Astrocyte (in vitro differentiated cells and primary cell): ENCODE results near the gene DSCAM. TPM values are rescaled to one million over a fixed set of nuclear protein-coding genes. Genes with fewer than 3 reads are reported as not detected.

ENCODE experiments used
- DNase-seq: peaks from one replicate; pipeline ENCODE4 v3.0.0-alpha.2; 2010; ENCODE audit warnings: low read depth
- FAIRE-seq: peaks from 2 replicates; lab custom pipeline; 2011; peaks lifted over from hg19 to GRCh38; lab: Jason Lieb, UNC
- H2AFZ ChIP-seq: 2 replicates; pipeline ENCODE4 v1.6.0; 2012; ENCODE audit warnings: low read depth, low read length, inconsistent platforms
- H3K27ac ChIP-seq: 2 replicates; pipeline ENCODE4 v1.5.1; 2011; ENCODE audit warnings: low read depth, low read length, inconsistent platforms
- H3K27me3 ChIP-seq: 2 replicates; pipeline ENCODE4 v1.6.0; 2011; ENCODE audit warnings: low read length, inconsistent platforms; ENCODE audit not compliant: insufficient read depth
- H3K36me3 ChIP-seq: 2 replicates; pipeline ENCODE4 v1.5.1; 2011; ENCODE audit warnings: low read length, inconsistent platforms; ENCODE audit not compliant: insufficient read depth
- H3K4me1 ChIP-seq: 2 replicates; pipeline ENCODE4 v1.5.1; 2011; ENCODE audit warnings: low read length, inconsistent platforms; ENCODE audit not compliant: insufficient read depth
- H3K4me2 ChIP-seq: 2 replicates; pipeline ENCODE4 v1.6.0; 2012; ENCODE audit warnings: low read length, inconsistent platforms
- H3K4me3 ChIP-seq: 2 replicates; pipeline ENCODE4 v1.5.1; 2011; ENCODE audit warnings: low read depth, mild to moderate bottlenecking, low read length, inconsistent platforms; ENCODE audit not compliant: insufficient read depth
- H3K79me2 ChIP-seq: 2 replicates; pipeline ENCODE4 v1.6.0; 2012; ENCODE audit warnings: mild to moderate bottlenecking, low read length, inconsistent platforms; ENCODE audit not compliant: insufficient read depth
- H3K9ac ChIP-seq: 2 replicates; pipeline ENCODE4 v1.6.0; 2012; ENCODE audit warnings: mild to moderate bottlenecking, low read length, inconsistent platforms
- H3K9me3 ChIP-seq: 2 replicates; pipeline ENCODE4 v1.5.1; 2012; ENCODE audit warnings: low read depth, mild to moderate bottlenecking, low read length, inconsistent platforms; ENCODE audit not compliant: insufficient read depth
- H4K20me1 ChIP-seq: 2 replicates; pipeline ENCODE4 v1.6.0; 2012; ENCODE audit warnings: low read length, inconsistent platforms; ENCODE audit not compliant: insufficient read depth
- H3K27ac Mint-ChIP-seq: one replicate; pipeline ENCODE4 v1.8.0; 2021; ENCODE audit warnings: mild to moderate bottlenecking, mixed read lengths; ENCODE audit not compliant: unreplicated experiment
- H3K27me3 Mint-ChIP-seq: one replicate; pipeline ENCODE4 v1.8.0; 2021; ENCODE audit warnings: low read depth, mixed read lengths; ENCODE audit not compliant: unreplicated experiment
- H3K36me3 Mint-ChIP-seq: one replicate; pipeline ENCODE4 v1.8.0; 2021; ENCODE audit warnings: low read depth, mixed read lengths; ENCODE audit not compliant: unreplicated experiment
- H3K4me1 Mint-ChIP-seq: one replicate; pipeline ENCODE4 v1.8.0; 2021; ENCODE audit warnings: low read depth, mixed read lengths; ENCODE audit not compliant: unreplicated experiment
- H3K4me3 Mint-ChIP-seq: one replicate; pipeline ENCODE4 v1.8.0; 2021; ENCODE audit warnings: mild to moderate bottlenecking, moderate library complexity, mixed read lengths; ENCODE audit not compliant: unreplicated experiment
- H3K9me3 Mint-ChIP-seq: one replicate; pipeline ENCODE4 v1.8.0; 2021; ENCODE audit warnings: mild to moderate bottlenecking, mixed read lengths; ENCODE audit not compliant: unreplicated experiment
- CTCF ChIP-seq: IDR thresholded peaks from 2 replicates; pipeline ENCODE4 v1.5.1; 2011; ENCODE audit warnings: low read depth, mild to moderate bottlenecking, inconsistent platforms, low read length, moderate library complexity; ENCODE audit not compliant: insufficient read depth
- EZH2 ChIP-seq: IDR thresholded peaks from 2 replicates; pipeline ENCODE4 v1.6.1; 2012; ENCODE audit warnings: mild to moderate bottlenecking, low read length, inconsistent platforms; ENCODE audit not compliant: insufficient read depth
- total RNA-seq: library from RNA; stranded (reverse); gene quantifications from 2 replicates; pipeline ENCODE4 v1.2.1, GENCODE V29; 2021

DSCAM gene
- total RNA-seq, 1 donor from 2014 or later, result 0.18 TPM

DNA sequence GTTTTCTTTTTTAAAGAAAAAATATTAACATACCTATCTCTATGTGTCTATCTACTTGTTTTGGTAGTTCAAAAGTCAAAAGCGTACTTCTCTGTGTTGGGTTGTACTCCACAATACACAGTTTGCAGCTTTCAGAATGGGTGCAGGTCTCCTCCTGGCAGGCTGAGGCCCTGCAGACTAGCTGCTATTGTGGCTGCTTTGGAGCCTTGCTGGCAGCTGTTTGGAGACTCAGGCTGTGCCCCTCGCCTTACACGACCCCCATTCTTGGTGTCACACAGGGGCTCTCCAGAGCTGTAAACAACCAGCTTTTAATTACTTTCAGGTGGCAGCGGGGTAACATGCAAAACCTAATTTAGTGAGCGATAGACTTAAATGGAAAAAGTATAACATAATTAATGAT lies 160.4 kb downstream of the DSCAM start:
- no peaks in the 10 kb centered on the region for H3K4me1 Mint-ChIP-seq
- peaks cover 3% of the 10 kb centered on the region for H3K4me1 ChIP-seq
- no peaks in the 10 kb centered on the region for H3K9me3 ChIP-seq
- H3K27me3 Mint-ChIP-seq, result no peaks in the 10 kb centered on the region
- no peaks in the 10 kb centered on the region for H3K27me3 ChIP-seq
- no peak overlapping the region for H3K4me3 Mint-ChIP-seq
- H3K36me3 ChIP-seq, result no peaks in the 10 kb centered on the region
- H3K4me3 ChIP-seq, result no peak overlapping the region
- H2AFZ ChIP-seq, result no peak overlapping the region
- H3K27ac ChIP-seq, result no peak overlapping the region
- no peaks in the 10 kb centered on the region for H3K79me2 ChIP-seq
- peaks cover 6% of the 10 kb centered on the region for H3K9me3 Mint-ChIP-seq
- H3K4me2 ChIP-seq, result no peak overlapping the region
- TF ChIP-seq CTCF (no peak), EZH2 (no peak)
- no peak for DNase-seq
- H3K9ac ChIP-seq, result no peak overlapping the region
- no peaks in the 10 kb centered on the region for H4K20me1 ChIP-seq
- FAIRE-seq, result no peak
- H3K27ac Mint-ChIP-seq, result no peak overlapping the region
- no peaks in the 10 kb centered on the region for H3K36me3 Mint-ChIP-seq

GRCh38 chr21:40685141-40685540 lies 161.8 kb downstream of the DSCAM start:
- Histone ChIP-seq H3K27me3 (no peaks in the 10 kb centered on the region), H3K4me1 (peaks cover 3% of the 10 kb centered on the region), H3K9me3 (no peaks in the 10 kb centered on the region), H2AFZ (no peak overlapping the region), H3K27ac (no peak overlapping the region), H3K9ac (no peak overlapping the region), H4K20me1 (no peaks in the 10 kb centered on the region), H3K4me3 (no peak overlapping the region), H3K79me2 (no peaks in the 10 kb centered on the region), H3K36me3 (no peaks in the 10 kb centered on the region), H3K4me2 (no peak overlapping the region)
- no peaks in the 10 kb centered on the region for H3K36me3 Mint-ChIP-seq
- H3K4me3 Mint-ChIP-seq, result no peak overlapping the region
- H3K27me3 Mint-ChIP-seq, result no peaks in the 10 kb centered on the region
- FAIRE-seq, result no peak
- no peak for TF ChIP-seq EZH2
- no peak for TF ChIP-seq CTCF
- H3K4me1 Mint-ChIP-seq, result no peaks in the 10 kb centered on the region
- no peak overlapping the region for H3K27ac Mint-ChIP-seq
- no peak for DNase-seq
- peaks cover 3% of the 10 kb centered on the region for H3K9me3 Mint-ChIP-seq

- Mint-ChIP-seq H3K27me3 (no peaks in the 10 kb centered on the region), H3K4me3 (no peak overlapping the region), H3K9me3 (peaks cover 3% of the 10 kb centered on the region), H3K4me1 (no peaks in the 10 kb centered on the region), H3K36me3 (no peaks in the 10 kb centered on the region), H3K27ac (no peak overlapping the region)
- no peak for FAIRE-seq
- no peaks in the 10 kb centered on the region for H3K9me3 ChIP-seq
- no peaks in the 10 kb centered on the region for H4K20me1 ChIP-seq
- H3K4me2 ChIP-seq, result no peak overlapping the region
- no peak overlapping the region for H2AFZ ChIP-seq
- H3K4me1 ChIP-seq, result peaks cover 3% of the 10 kb centered on the region
- no peak overlapping the region for H3K4me3 ChIP-seq
- H3K27ac ChIP-seq, result no peak overlapping the region
- no peaks in the 10 kb centered on the region for H3K36me3 ChIP-seq
- H3K79me2 ChIP-seq, result no peaks in the 10 kb centered on the region
- H3K9ac ChIP-seq, result no peak overlapping the region
- DNase-seq, result no peak
- TF ChIP-seq EZH2, result no peak
- TF ChIP-seq CTCF, result no peak
- H3K27me3 ChIP-seq, result no peaks in the 10 kb centered on the region
Observed at GRCh38 chr21:40684726-40685125, 162.2 kb downstream of the DSCAM start.
